CD14-positive monocyte (primary cell): ENCODE data around the gene CAMK1. TPM values are rescaled to one million over a fixed set of nuclear protein-coding genes. Genes with fewer than 3 reads are reported as not detected.

Experiments used
- DNase-seq, 3 donors: peaks; one replicate each; pipeline ENCODE4 v3.0.0-alpha.2; 2011 to 2022
- H2AFZ ChIP-seq: 2 replicates; pipeline ENCODE4 v1.6.0; 2012; ENCODE audit warnings: mild to moderate bottlenecking, low read depth, low read length, inconsistent platforms; ENCODE audit not compliant: insufficient read depth, poor library complexity, severe bottlenecking
- H3K27ac ChIP-seq, 2 donors: 1 replicate in 1 of 2; 2 replicates in 1 of 2; pipeline ENCODE4 v1.5.1; 2012 to 2013; ENCODE audit warnings: low read length in 2 of 2, control low read depth in 1 of 2, inconsistent platforms in 1 of 2, low read depth in 1 of 2, mild to moderate bottlenecking in 1 of 2
- H3K27me3 ChIP-seq, 2 donors: one replicate each; pipeline versions ENCODE4 v1.6.0 to v1.6.1; 2011 to 2013; ENCODE audit warnings: low read length in 2 of 2; ENCODE audit not compliant: control insufficient read depth in 2 of 2, insufficient read depth in 2 of 2
- H3K36me3 ChIP-seq, 2 donors: replicated peaks in 1 of 2; 1 replicate in 1 of 2; 2 replicates in 1 of 2; pipeline versions ENCODE4 v1.5.1 to v1.6.1; 2012 to 2013; ENCODE audit warnings: low read length in 2 of 2, control low read depth in 1 of 2, inconsistent platforms in 1 of 2, mild to moderate bottlenecking in 1 of 2; ENCODE audit not compliant: insufficient read depth in 2 of 2, control insufficient read depth in 1 of 2
- H3K4me1 ChIP-seq, 2 donors: 1 replicate in 1 of 2; 2 replicates in 1 of 2; pipeline versions ENCODE4 v1.5.1 to v1.6.1; 2012 to 2013; ENCODE audit warnings: low read length in 2 of 2, control low read depth in 1 of 2, inconsistent platforms in 1 of 2, mild to moderate bottlenecking in 1 of 2, moderate library complexity in 1 of 2; ENCODE audit not compliant: insufficient read depth in 2 of 2, control insufficient read depth in 1 of 2
- H3K4me2 ChIP-seq: replicated peaks from 2 replicates; pipeline ENCODE3; 2012; ENCODE audit warnings: low read length, moderate library complexity, mild to moderate bottlenecking; ENCODE audit not compliant: poor library complexity, severe bottlenecking; ENCODE audit errors: extremely low read depth
- H3K4me3 ChIP-seq, 3 experiments: fragments of 200-600 bp in 1 of 3; sonication (generic) in 1 of 3; replicated peaks in 1 of 3; 1 replicate in 2 of 3; 2 replicates in 1 of 3; pipeline ENCODE4 v1.5.1; 2011 to 2013; ENCODE audit warnings: low read length in 3 of 3, mild to moderate bottlenecking in 3 of 3, control low read depth in 2 of 3, low read depth in 2 of 3, inconsistent platforms in 1 of 3, moderate library complexity in 1 of 3
- H3K79me2 ChIP-seq: 2 replicates; pipeline ENCODE4 v1.6.0; 2012; ENCODE audit warnings: mild to moderate bottlenecking, control low read depth, inconsistent platforms, low read length, moderate library complexity; ENCODE audit not compliant: insufficient read depth
- H3K9ac ChIP-seq: 2 replicates; pipeline ENCODE4 v1.6.0; 2017; ENCODE audit warnings: low read length, mild to moderate bottlenecking; ENCODE audit not compliant: insufficient read depth, poor library complexity, severe bottlenecking
- H3K9me3 ChIP-seq, 2 donors: replicated peaks in 1 of 2; 1 replicate in 1 of 2; 2 replicates in 1 of 2; pipeline versions ENCODE4 v1.5.1 to v1.6.1; 2012 to 2013; ENCODE audit warnings: low read length in 2 of 2, control low read depth in 1 of 2; ENCODE audit not compliant: control insufficient read depth in 1 of 2, insufficient read depth in 1 of 2
- H4K20me1 ChIP-seq: 2 replicates; pipeline ENCODE4 v1.6.0; 2012; ENCODE audit warnings: mild to moderate bottlenecking, low read length, control low read depth, moderate library complexity; ENCODE audit not compliant: insufficient read depth
- H3K27ac Mint-ChIP-seq, 7 donors: one replicate each; pipeline ENCODE4 v1.8.0; 2020; ENCODE audit warnings: mild to moderate bottlenecking in 7 of 7, mixed read lengths in 7 of 7, moderate library complexity in 6 of 7, inconsistent platforms in 2 of 7
- H3K27me3 Mint-ChIP-seq, 3 donors: one replicate each; pipeline ENCODE4 v1.8.0; 2021 to 2022; ENCODE audit warnings: low read depth in 3 of 3, mild to moderate bottlenecking in 3 of 3, mixed read lengths in 3 of 3, moderate library complexity in 3 of 3, inconsistent platforms in 1 of 3
- H3K36me3 Mint-ChIP-seq, 2 donors: one replicate each; pipeline ENCODE4 v1.8.0; 2020; ENCODE audit warnings: mixed read lengths in 2 of 2, inconsistent platforms in 1 of 2, mild to moderate bottlenecking in 1 of 2
- H3K4me1 Mint-ChIP-seq: one replicate; pipeline ENCODE4 v1.8.0; 2020; ENCODE audit warnings: mild to moderate bottlenecking, mixed read lengths
- H3K4me3 Mint-ChIP-seq, 2 donors: one replicate each; pipeline ENCODE4 v1.8.0; 2020; ENCODE audit warnings: mild to moderate bottlenecking in 2 of 2, mixed read lengths in 2 of 2, moderate library complexity in 1 of 2
- H3K9me3 Mint-ChIP-seq, 7 donors: one replicate each; pipeline ENCODE4 v1.8.0; 2020 to 2022; ENCODE audit warnings: mixed read lengths in 7 of 7, mild to moderate bottlenecking in 6 of 7, moderate library complexity in 6 of 7, inconsistent platforms in 2 of 7
- CTCF ChIP-seq: fragments of 200-600 bp; IDR thresholded peaks from one replicate; pipeline ENCODE4 v1.8.0; 2022; ENCODE audit warnings: antibody characterized with exemption, mild to moderate bottlenecking
- WGBS: methylation state at CpG from one replicate; pipeline ENCODE4 v1.1.5; 2013; ENCODE audit warnings: missing lambda C conversion rate; ENCODE audit not compliant: insufficient coverage; 5-methylcytosine and 5-hydroxymethylcytosine counted together
- intact Hi-C, 2 donors: fragments of 100-400 bp; cut with micrococcal nuclease; formaldehyde crosslinking; loops; one replicate each; pipeline versions ENCODE4 v1.15.0 to v1.15.1; 2023
- polyA plus RNA-seq, 3 donors: library from polyadenylated mRNA; depleted of rRNA in 1 of 3; unstranded in 2 of 3; stranded (reverse) in 1 of 3; fragments of 300-500 nt in 2 of 3; fragments of >200 nt in 1 of 3; fragmentation: Illumina TruSeq in 2 of 3; gene quantifications; 1 replicate in 2 of 3; 2 replicates in 1 of 3; pipeline ENCODE4 v1.2.3, GENCODE V29; 2012 to 2021

Gene CAMK1
- polyA plus RNA-seq, 3 donors, result 106 to 137 (median 118) TPM

GRCh38 chr3:9765865-9766264 lies 3.9 kb downstream of the CAMK1 start:
- H3K36me3 Mint-ChIP-seq, result peaks cover 41 to 63% of the 10 kb centered on the region in 2 donors
- no peaks in the 10 kb centered on the region for H3K27me3 ChIP-seq
- peaks cover 50% of the 10 kb centered on the region for H3K4me1 Mint-ChIP-seq
- 100% methylated on average over 3 of the region's 4 CpGs for WGBS
- no peak overlapping the region for H3K4me3 Mint-ChIP-seq
- H3K9me3 Mint-ChIP-seq, result peaks cover 0 to 2% (median 0%) of the 10 kb centered on the region in 7 donors
- H3K27ac ChIP-seq, result no peak overlapping the region
- H3K4me1 ChIP-seq, result peaks cover 44 to 50% of the 10 kb centered on the region in 2 donors
- no peak for DNase-seq
- H3K27me3 Mint-ChIP-seq, result peaks cover 0 to 11% (median 11%) of the 10 kb centered on the region in 3 donors
- peaks cover 33 to 53% of the 10 kb centered on the region in 2 donors for H3K36me3 ChIP-seq
- H3K27ac Mint-ChIP-seq, result no peak overlapping the region
- H3K4me3 ChIP-seq, result no peak overlapping the region
- H3K9ac ChIP-seq, result no peak overlapping the region
- no peaks in the 10 kb centered on the region for H3K9me3 ChIP-seq
- intact Hi-C loops, result no loop called here
- H2AFZ ChIP-seq, result no peak overlapping the region
- no peak for TF ChIP-seq CTCF
- H4K20me1 ChIP-seq, result peaks cover 24% of the 10 kb centered on the region
- peaks cover 18% of the 10 kb centered on the region for H3K79me2 ChIP-seq
- H3K4me2 ChIP-seq, result no peak overlapping the region

GRCh38 chr3:9762871-9763270 lies 6.9 kb downstream of the CAMK1 start:
- H3K36me3 ChIP-seq, result peaks cover 50 to 83% of the 10 kb centered on the region in 2 donors
- Mint-ChIP-seq H3K9me3 (peaks cover 0 to 7% (median 0%) of the 10 kb centered on the region in 7 donors), H3K27me3 (peaks cover 0 to 3% (median 0%) of the 10 kb centered on the region in 3 donors), H3K4me3 (no peak overlapping the region), H3K27ac (peak overlapping the region in 1 of 7 donors; percentile 42), H3K36me3 (peaks cover 66 to 84% of the 10 kb centered on the region in 2 donors), H3K4me1 (peaks cover 23% of the 10 kb centered on the region)
- no peak overlapping the region for H3K27ac ChIP-seq
- no peaks in the 10 kb centered on the region for H3K79me2 ChIP-seq
- TF ChIP-seq CTCF, result no peak
- intact Hi-C loops, result no loop called here
- no peak overlapping the region for H3K4me2 ChIP-seq
- peaks cover 33% of the 10 kb centered on the region for H4K20me1 ChIP-seq
- H3K9ac ChIP-seq, result no peak overlapping the region
- H3K27me3 ChIP-seq, result no peaks in the 10 kb centered on the region
- H3K4me3 ChIP-seq, result no peak overlapping the region
- WGBS, result 100% methylated on average over 2 of the region's 8 CpGs
- peaks cover 18 to 20% of the 10 kb centered on the region in 2 donors for H3K4me1 ChIP-seq
- no peak for DNase-seq
- no peaks in the 10 kb centered on the region for H3K9me3 ChIP-seq
- no peak overlapping the region for H2AFZ ChIP-seq
